ENCODE results near the gene NCAM1. TPM values are rescaled to one million over a fixed set of nuclear protein-coding genes. Genes with fewer than 3 reads are reported as not detected.

NCAM1 gene
- total and polyA plus RNA-seq, 8 donors: 1.7 to 45.0 (median 37.6) TPM

DNA sequence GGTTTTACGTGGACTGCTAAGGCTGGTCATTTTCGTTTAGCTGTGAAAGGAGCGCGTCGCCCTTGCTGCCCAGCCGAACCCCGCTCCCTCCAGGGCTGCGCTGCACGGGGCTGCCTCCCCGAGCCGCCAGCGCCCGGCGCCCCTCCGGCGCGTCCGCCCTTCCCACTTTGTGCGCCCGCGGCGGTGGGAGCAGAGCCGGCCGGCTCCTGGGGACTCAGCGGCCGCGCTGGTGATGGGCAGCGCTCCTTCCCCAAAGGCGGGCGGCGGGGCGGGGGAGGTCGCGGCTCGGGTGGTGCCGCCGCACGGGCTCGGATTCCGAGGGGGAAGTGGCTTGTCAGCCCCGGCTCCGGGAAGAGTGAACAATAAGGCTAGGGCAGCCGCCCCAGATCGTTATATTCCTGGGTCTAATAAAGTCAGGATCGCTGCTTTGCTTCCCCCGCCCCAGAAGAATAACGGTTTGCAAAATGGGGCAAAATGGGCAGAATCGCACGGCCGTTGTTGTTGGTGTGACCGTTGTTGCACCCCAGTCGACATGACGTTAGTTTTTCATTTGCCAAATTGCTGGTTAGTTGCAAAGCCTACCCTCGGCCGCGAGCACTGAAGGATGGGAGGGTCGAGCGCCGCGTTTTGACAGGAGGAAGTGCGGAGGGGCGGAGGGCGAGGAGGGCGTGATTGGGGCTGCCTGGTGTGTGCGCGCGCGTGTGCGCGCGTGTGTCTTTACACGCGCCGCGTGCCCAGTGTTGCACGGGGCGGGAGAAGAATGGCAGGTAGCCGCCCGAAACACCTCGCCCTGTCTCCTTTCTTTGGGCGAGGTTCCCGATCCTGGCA is 745 bp downstream of the NCAM1 start:
- H3K27ac ChIP-seq: no peak overlapping the region
- H3K36me3 ChIP-seq: no peaks in the 10 kb centered on the region
- peak in 2 of 4 donors; percentile 31 to 77 for DNase-seq
- H3K9me3 ChIP-seq: no peaks in the 10 kb centered on the region
- ATAC-seq: peak; percentile 50
- peaks cover 15 to 29% of the 10 kb centered on the region in 2 donors for H3K4me1 ChIP-seq
- intact Hi-C loops (cut with DNase I): no loop called here
- TF ChIP-seq, protein P1, sequence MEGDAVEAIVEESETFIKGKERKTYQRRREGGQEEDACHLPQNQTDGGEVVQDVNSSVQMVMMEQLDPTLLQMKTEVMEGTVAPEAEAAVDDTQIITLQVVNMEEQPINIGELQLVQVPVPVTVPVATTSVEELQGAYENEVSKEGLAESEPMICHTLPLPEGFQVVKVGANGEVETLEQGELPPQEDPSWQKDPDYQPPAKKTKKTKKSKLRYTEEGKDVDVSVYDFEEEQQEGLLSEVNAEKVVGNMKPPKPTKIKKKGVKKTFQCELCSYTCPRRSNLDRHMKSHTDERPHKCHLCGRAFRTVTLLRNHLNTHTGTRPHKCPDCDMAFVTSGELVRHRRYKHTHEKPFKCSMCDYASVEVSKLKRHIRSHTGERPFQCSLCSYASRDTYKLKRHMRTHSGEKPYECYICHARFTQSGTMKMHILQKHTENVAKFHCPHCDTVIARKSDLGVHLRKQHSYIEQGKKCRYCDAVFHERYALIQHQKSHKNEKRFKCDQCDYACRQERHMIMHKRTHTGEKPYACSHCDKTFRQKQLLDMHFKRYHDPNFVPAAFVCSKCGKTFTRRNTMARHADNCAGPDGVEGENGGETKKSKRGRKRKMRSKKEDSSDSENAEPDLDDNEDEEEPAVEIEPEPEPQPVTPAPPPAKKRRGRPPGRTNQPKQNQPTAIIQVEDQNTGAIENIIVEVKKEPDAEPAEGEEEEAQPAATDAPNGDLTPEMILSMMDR (IDR thresholded peaks at IDR 0.05): no peak
- peaks cover 65 to 98% of the 10 kb centered on the region in 2 donors for H3K27me3 ChIP-seq
- peak overlapping the region; percentile 37 to 45 for H3K4me3 ChIP-seq

GRCh38 chr11:112962579-112963367 is 1.6 kb downstream of the NCAM1 start:
- ATAC-seq (peak; percentile 65), DNase-seq (peak in 3 of 4 donors; percentile 35 to 82 (median 67))
- Histone ChIP-seq H3K27me3 (peaks cover 65 to 96% of the 10 kb centered on the region in 2 donors), H3K4me3 (peak overlapping the region; percentile 37 to 45), H3K9me3 (no peaks in the 10 kb centered on the region), H3K27ac (no peak overlapping the region), H3K4me1 (peaks cover 15 to 29% of the 10 kb centered on the region in 2 donors), H3K36me3 (no peaks in the 10 kb centered on the region)
- intact Hi-C loops (cut with DNase I): no loop called here
- TF ChIP-seq, protein P1 (IDR thresholded peaks at IDR 0.05): no peak

DNA sequence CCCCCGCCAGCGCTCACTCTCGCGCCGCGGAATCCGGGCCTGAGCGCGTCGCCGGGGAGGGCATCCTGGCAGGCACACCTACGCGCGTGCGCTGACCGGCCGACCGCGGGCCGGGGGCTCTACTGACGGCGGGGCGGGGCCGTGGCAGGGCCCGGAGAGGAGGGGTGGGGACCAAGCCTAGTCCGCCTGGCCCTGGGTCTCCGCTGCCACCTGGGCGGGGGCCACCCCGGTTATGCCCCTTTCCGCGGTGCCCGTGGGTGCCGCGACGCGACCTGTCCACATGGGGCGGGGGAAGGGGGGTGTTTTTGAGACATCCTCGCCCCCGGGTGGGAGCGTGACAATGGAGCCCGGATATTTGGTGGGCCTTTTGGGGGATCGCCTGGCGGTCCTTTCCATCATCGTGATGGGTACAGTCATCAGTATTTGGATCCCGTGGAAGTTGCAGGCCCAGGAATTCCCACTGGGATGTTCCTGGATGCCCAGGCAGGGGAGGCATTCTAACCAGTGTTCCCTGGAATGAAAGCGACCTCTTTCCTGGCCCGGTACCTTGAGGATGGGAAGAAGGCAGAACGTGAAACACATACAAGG is 2.2 kb downstream of the NCAM1 start:
- DNase-seq (peak in 1 of 4 donors; percentile 68), ATAC-seq (peak; percentile 15)
- Histone ChIP-seq H3K4me3 (peak overlapping the region; percentile 37 to 45), H3K4me1 (peaks cover 15 to 29% of the 10 kb centered on the region in 2 donors), H3K27me3 (peaks cover 62 to 89% of the 10 kb centered on the region in 2 donors), H3K27ac (no peak overlapping the region), H3K9me3 (no peaks in the 10 kb centered on the region), H3K36me3 (no peaks in the 10 kb centered on the region)
- intact Hi-C loops (cut with DNase I): no loop called here
- TF ChIP-seq, protein P1 (IDR thresholded peaks at IDR 0.05): no peak

DNA sequence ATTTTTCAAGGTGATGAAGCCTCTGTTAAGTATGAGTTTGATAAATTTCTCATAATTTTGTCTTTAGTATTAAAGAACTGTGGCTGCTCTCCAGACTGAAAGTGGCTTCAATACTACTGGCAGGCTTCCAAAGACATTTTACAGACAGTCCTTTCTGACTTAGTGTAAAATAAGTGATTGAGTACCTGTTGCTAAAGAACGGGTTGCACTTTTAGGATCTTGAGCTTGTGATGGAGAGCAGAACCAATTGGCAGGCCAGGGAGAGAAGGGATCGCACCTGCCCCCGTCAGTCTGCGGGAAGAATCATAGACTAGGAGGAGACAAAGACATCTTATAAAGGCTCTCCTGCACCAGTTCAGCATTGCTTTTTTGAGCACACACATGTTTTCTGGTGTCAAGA is 4.4 kb downstream of the NCAM1 start:
- DNase-seq: no peak
- no peaks in the 10 kb centered on the region for H3K9me3 ChIP-seq
- TF ChIP-seq, protein P1 (IDR thresholded peaks at IDR 0.05): no peak
- intact Hi-C loops (cut with DNase I): no loop called here
- H3K4me1 ChIP-seq: peaks cover 15 to 29% of the 10 kb centered on the region in 2 donors
- no peaks in the 10 kb centered on the region for H3K36me3 ChIP-seq
- ATAC-seq: no peak
- H3K27ac ChIP-seq: no peak overlapping the region
- H3K27me3 ChIP-seq: peaks cover 45 to 75% of the 10 kb centered on the region in 2 donors
- no peak overlapping the region for H3K4me3 ChIP-seq
